HG03095 (cell line): ENCODE results near the gene RGS8.

Source experiments
- ATAC-seq: cut with Tn5 transposase; IDR thresholded peaks from one replicate; pipeline ENCODE4 v1.9.1; 2021; ENCODE audit warnings: moderate library complexity; ENCODE audit not compliant: unreplicated experiment

Gene RGS8

GRCh38 chr1:182684116-182684828, at the start of gene RGS8:
Gene RGS8 (minus strand): TSS chr1:182684587. CDS start chr1:182669649, 14,938 bp downstream.
- no peak for ATAC-seq

- ATAC-seq: no peak
Measured at GRCh38 chr1:182731852-182732575, 47.6 kb upstream of the RGS8 start.

GRCh38 chr1:182726912-182727311, 42.5 kb upstream of the RGS8 start:
- ATAC-seq: no peak

- ATAC-seq: no peak
Measured at GRCh38 chr1:182725259-182726255, 41.2 kb upstream of the RGS8 start.

GRCh38 chr1:182724215-182724614, 39.8 kb upstream of the RGS8 start:
- ATAC-seq: no peak

- ATAC-seq: no peak
Measured at GRCh38 chr1:182723200-182723599, 38.8 kb upstream of the RGS8 start.

- ATAC-seq: no peak
Measured at GRCh38 chr1:182721525-182721924, 37.1 kb upstream of the RGS8 start.

- no peak for ATAC-seq
Measured at GRCh38 chr1:182720463-182720862, 36.1 kb upstream of the RGS8 start.

GRCh38 chr1:182719553-182719952, 35.2 kb upstream of the RGS8 start:
- no peak for ATAC-seq

- ATAC-seq: no peak
Measured at GRCh38 chr1:182718311-182718710, 33.9 kb upstream of the RGS8 start.

- ATAC-seq: no peak
Measured at GRCh38 chr1:182716740-182717720, 32.6 kb upstream of the RGS8 start.

GRCh38 chr1:182715531-182715930, 31.1 kb upstream of the RGS8 start:
- ATAC-seq: no peak

GRCh38 chr1:182714546-182714945, 30.2 kb upstream of the RGS8 start:
- ATAC-seq: no peak

- ATAC-seq: no peak
Measured at GRCh38 chr1:182713939-182714338, 29.6 kb upstream of the RGS8 start.

- no peak for ATAC-seq
Measured at GRCh38 chr1:182713492-182713891, 29.1 kb upstream of the RGS8 start.

GRCh38 chr1:182709855-182710254, 25.5 kb upstream of the RGS8 start:
- no peak for ATAC-seq

- no peak for ATAC-seq
Measured at GRCh38 chr1:182709225-182709764, 24.9 kb upstream of the RGS8 start.

- ATAC-seq: no peak
Measured at GRCh38 chr1:182707122-182707521, 22.7 kb upstream of the RGS8 start.

GRCh38 chr1:182704677-182705076, 20.3 kb upstream of the RGS8 start:
- no peak for ATAC-seq

GRCh38 chr1:182703539-182703938, 19.2 kb upstream of the RGS8 start:
- ATAC-seq: no peak
